Measurements from ENCODE around the gene TSPOAP1.

The TSPOAP1 gene

DNA sequence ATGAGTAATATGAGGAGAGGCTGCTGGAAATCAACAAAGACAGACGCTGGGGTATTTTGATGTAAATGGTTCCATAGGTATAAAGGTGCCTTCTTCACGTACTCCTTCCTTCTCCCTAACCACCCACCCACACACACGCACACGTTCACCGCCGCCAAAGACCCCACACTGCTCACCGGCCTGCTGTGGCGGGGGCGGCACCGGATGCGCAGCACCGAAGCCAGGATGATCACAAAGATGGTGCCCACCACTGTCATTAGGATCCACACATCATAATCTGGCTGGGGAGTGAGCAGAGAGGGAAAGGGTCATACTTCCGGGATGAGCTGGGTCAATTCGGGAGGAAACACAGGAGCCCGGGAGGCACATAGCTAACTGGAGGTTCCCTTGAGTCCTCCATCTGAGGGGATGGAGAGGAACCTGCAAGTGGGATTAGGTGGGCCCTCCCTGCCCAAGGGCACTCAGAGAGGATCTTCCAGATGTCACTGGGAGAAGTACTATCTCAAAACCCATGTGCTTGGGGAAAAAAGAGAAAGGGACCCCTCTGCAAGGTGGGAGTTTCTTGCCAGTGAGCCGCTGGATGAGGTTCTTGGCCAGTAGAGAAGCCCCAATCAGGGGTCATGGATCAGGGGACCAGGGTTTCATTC is 33.9 kb upstream of the TSPOAP1 start:
- TF ChIP-seq, protein P1, sequence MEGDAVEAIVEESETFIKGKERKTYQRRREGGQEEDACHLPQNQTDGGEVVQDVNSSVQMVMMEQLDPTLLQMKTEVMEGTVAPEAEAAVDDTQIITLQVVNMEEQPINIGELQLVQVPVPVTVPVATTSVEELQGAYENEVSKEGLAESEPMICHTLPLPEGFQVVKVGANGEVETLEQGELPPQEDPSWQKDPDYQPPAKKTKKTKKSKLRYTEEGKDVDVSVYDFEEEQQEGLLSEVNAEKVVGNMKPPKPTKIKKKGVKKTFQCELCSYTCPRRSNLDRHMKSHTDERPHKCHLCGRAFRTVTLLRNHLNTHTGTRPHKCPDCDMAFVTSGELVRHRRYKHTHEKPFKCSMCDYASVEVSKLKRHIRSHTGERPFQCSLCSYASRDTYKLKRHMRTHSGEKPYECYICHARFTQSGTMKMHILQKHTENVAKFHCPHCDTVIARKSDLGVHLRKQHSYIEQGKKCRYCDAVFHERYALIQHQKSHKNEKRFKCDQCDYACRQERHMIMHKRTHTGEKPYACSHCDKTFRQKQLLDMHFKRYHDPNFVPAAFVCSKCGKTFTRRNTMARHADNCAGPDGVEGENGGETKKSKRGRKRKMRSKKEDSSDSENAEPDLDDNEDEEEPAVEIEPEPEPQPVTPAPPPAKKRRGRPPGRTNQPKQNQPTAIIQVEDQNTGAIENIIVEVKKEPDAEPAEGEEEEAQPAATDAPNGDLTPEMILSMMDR (IDR thresholded peaks at IDR 0.05; ENCODE audit: insufficient read depth, low read length, poor library complexity, severe bottlenecking): no peak
- no peak for TF ChIP-seq EZH2phosphoT487 (conservative IDR thresholded peaks at IDR 0.05; ENCODE audit: low read length)
- no peak overlapping the region for H3K4me3 ChIP-seq (ENCODE audit: insufficient read depth, low read length, poor library complexity, severe bottlenecking)
- H3F3A ChIP-seq (ENCODE audit: insufficient read depth): no peaks in the 10 kb centered on the region
- no peaks in the 10 kb centered on the region for H4K20me1 ChIP-seq (ENCODE audit: low read depth, low read length)
- no peaks in the 10 kb centered on the region for H3K36me3 ChIP-seq (ENCODE audit: low read length)
- H3K79me2 ChIP-seq (ENCODE audit: insufficient read depth, low read length): no peaks in the 10 kb centered on the region
- no peaks in the 10 kb centered on the region for H3K9me2 ChIP-seq (replicated peaks; ENCODE audit: insufficient read depth, low read length)
- H3K9ac ChIP-seq (ENCODE audit: low read length): no peak overlapping the region
- no peak overlapping the region for H2AFZ ChIP-seq (ENCODE audit: low read depth, low read length, severe bottlenecking)
- no peaks in the 10 kb centered on the region for H3K27me3 ChIP-seq (ENCODE audit: low read length)
- no peaks in the 10 kb centered on the region for H3K9me3 ChIP-seq (ENCODE audit: insufficient read depth, low read length)
- no peak overlapping the region for H3K27ac ChIP-seq (ENCODE audit: low read depth, low read length)
- no peak overlapping the region for H3K4me2 ChIP-seq (ENCODE audit: low read depth, low read length, poor library complexity, severe bottlenecking)

DNA sequence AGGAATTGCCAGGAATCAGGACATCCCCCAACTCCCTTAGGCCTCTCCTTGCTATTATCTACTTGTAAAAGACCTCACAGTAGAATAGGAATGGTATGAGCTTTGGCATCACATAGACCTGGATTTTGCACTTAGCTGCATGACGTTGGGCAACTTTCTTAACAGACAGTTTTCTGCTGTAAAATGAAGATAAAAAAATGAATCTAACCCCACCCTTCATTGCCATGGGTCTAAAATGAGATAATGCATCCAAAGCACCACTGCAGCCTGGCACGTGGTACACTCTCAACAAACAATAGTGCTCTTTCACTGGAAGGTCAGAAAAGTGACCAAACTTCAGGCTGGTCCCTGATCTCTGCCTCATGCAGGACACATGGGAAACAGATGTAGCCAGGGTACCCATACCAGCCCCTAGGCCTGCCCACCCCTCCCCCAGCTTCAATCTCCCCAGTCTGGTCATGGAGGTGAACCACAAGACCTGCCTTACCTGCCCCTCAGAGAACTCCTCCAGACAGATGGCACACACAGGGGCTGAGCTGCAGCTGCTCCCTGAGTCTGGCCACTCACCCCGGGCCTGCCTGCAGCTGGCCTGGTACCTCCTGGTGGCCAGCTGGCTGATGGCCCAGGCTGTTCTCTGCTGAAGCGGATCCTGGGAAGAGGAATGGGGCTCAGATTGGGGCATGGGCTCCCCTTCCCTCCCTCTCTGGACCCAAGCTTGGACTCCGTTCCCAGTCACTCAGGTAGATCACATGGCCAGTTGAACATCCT is 31.9 kb upstream of the TSPOAP1 start:
- Histone ChIP-seq H3K79me2 (ENCODE audit: insufficient read depth, low read length) (no peaks in the 10 kb centered on the region), H3K27ac (ENCODE audit: low read depth, low read length) (no peak overlapping the region), H3K4me3 (ENCODE audit: insufficient read depth, low read length, poor library complexity, severe bottlenecking) (no peak overlapping the region), H3K4me2 (ENCODE audit: low read depth, low read length, poor library complexity, severe bottlenecking) (no peak overlapping the region), H3F3A (ENCODE audit: insufficient read depth) (no peaks in the 10 kb centered on the region), H3K27me3 (ENCODE audit: low read length) (no peaks in the 10 kb centered on the region), H3K9me3 (ENCODE audit: insufficient read depth, low read length) (no peaks in the 10 kb centered on the region), H3K36me3 (ENCODE audit: low read length) (no peaks in the 10 kb centered on the region), H4K20me1 (ENCODE audit: low read depth, low read length) (no peaks in the 10 kb centered on the region), H3K9me2 (replicated peaks; ENCODE audit: insufficient read depth, low read length) (no peaks in the 10 kb centered on the region), H2AFZ (ENCODE audit: low read depth, low read length, severe bottlenecking) (no peak overlapping the region), H3K9ac (ENCODE audit: low read length) (no peak overlapping the region)
- TF ChIP-seq, protein P1 (IDR thresholded peaks at IDR 0.05; ENCODE audit: insufficient read depth, low read length, poor library complexity, severe bottlenecking): no peak
- no peak for TF ChIP-seq EZH2phosphoT487 (conservative IDR thresholded peaks at IDR 0.05; ENCODE audit: low read length)

DNA sequence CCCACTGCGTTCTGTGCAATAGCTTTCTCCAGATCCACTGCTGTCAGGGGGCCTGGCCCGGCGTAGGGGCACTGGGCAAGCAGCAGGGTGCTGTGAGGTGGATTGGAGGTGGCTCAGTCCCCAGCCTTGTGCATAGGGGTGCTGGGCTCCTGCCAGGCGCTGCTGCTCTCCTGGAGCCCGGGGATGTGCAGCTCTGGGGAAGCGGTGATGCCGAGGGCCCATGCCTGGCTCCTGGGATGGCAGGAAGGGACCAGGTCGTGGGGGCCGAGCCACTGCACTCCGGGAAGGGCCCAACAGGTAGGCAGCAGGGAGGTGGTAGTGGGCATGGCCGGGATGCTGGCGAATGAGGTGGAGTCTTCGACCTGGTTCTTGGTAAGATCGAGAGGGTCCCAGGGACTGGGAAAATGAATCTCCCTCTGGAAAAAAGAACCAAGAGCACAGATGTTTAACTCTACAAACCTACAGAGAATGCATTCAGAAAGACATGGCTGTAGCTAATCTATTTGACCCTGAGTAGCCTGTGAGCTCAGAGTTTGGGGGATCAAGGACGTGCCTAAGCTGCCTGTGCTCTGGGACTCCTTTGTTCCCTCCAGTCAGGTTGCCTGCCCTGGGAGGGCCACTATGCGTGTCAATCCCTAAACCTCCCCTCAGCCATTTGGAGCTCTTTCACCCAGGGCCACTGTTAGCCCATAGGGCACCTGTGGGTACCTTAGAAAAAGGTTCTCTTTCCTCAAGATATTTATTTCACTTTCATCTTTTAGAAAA is 30.0 kb upstream of the TSPOAP1 start:
- Histone ChIP-seq H3F3A (ENCODE audit: insufficient read depth) (no peaks in the 10 kb centered on the region; the same call in 1 of the 2 replicates), H3K4me2 (ENCODE audit: low read depth, low read length, poor library complexity, severe bottlenecking) (no peak overlapping the region), H3K9me3 (ENCODE audit: insufficient read depth, low read length) (no peaks in the 10 kb centered on the region), H2AFZ (ENCODE audit: low read depth, low read length, severe bottlenecking) (no peak overlapping the region), H3K27me3 (ENCODE audit: low read length) (no peaks in the 10 kb centered on the region), H3K9ac (ENCODE audit: low read length) (no peak overlapping the region), H4K20me1 (ENCODE audit: low read depth, low read length) (no peaks in the 10 kb centered on the region), H3K27ac (ENCODE audit: low read depth, low read length) (no peak overlapping the region), H3K36me3 (ENCODE audit: low read length) (no peaks in the 10 kb centered on the region), H3K4me3 (ENCODE audit: insufficient read depth, low read length, poor library complexity, severe bottlenecking) (no peak overlapping the region), H3K9me2 (replicated peaks; ENCODE audit: insufficient read depth, low read length) (no peaks in the 10 kb centered on the region), H3K79me2 (ENCODE audit: insufficient read depth, low read length) (no peaks in the 10 kb centered on the region)
- TF ChIP-seq, protein P1 (IDR thresholded peaks at IDR 0.05; ENCODE audit: insufficient read depth, low read length, poor library complexity, severe bottlenecking): no peak
- no peak for TF ChIP-seq EZH2phosphoT487 (conservative IDR thresholded peaks at IDR 0.05; ENCODE audit: low read length)
